Thoracic aorta (tissue), 2 donors: ENCODE data around the gene KCNT1. TPM values are rescaled to one million over a fixed set of nuclear protein-coding genes. Genes with fewer than 3 reads are reported as not detected.

ENCODE experiments used
- ATAC-seq: fragments of 150-250 bp; one replicate; pipeline ENCODE4 v1.8.0; 2017; ENCODE audit warnings: low read depth; ENCODE audit not compliant: insufficient number of reproducible peaks, low FRiP score
- DNase-seq: peaks from one replicate; pipeline ENCODE4 v3.0.0-alpha.2; 2020; ENCODE audit warnings: low spot score
- H3K27ac ChIP-seq, 2 donors: fragments of 200-600 bp; sonication (generic); 1 replicate in 1 of 2; 2 replicates in 1 of 2; pipeline ENCODE4 v1.5.1; 2016; ENCODE audit warnings: mild to moderate bottlenecking in 2 of 2, moderate library complexity in 2 of 2
- H3K27me3 ChIP-seq: fragments of 200-600 bp; sonication (generic); replicated peaks from 2 replicates; pipeline ENCODE4 v1.6.0; 2016; ENCODE audit warnings: mild to moderate bottlenecking; ENCODE audit not compliant: insufficient read depth
- H3K36me3 ChIP-seq: fragments of 200-600 bp; sonication (generic); one replicate; pipeline ENCODE4 v1.5.1; 2016
- H3K4me1 ChIP-seq, 2 donors: fragments of 200-600 bp; sonication (generic); 1 replicate in 1 of 2; 2 replicates in 1 of 2; pipeline versions ENCODE4 v1.5.1 to v1.6.0; 2016; ENCODE audit warnings: low read depth in 2 of 2, mild to moderate bottlenecking in 1 of 2; ENCODE audit not compliant: control insufficient read depth in 1 of 2
- H3K4me3 ChIP-seq: fragments of 200-600 bp; sonication (generic); 2 replicates; pipeline ENCODE4 v1.5.1; 2016; ENCODE audit warnings: mild to moderate bottlenecking
- H3K9me3 ChIP-seq: fragments of 200-600 bp; sonication (generic); 2 replicates; pipeline ENCODE4 v1.5.1; 2016
- CTCF ChIP-seq: fragments of 200-600 bp; sonication (generic); IDR thresholded peaks from one replicate; pipeline ENCODE4 v1.5.1; 2019; ENCODE audit warnings: antibody characterized with exemption
- total RNA-seq, 2 donors: library from RNA; depleted of rRNA; stranded (reverse); fragments of >200 nt; gene quantifications; one replicate each; pipeline versions ENCODE4 v1.1.0 to v1.2.3, GENCODE V29; 2016

Gene KCNT1
- total RNA-seq, 2 donors from 2014 or later = 0.28 to 0.54 TPM

DNA sequence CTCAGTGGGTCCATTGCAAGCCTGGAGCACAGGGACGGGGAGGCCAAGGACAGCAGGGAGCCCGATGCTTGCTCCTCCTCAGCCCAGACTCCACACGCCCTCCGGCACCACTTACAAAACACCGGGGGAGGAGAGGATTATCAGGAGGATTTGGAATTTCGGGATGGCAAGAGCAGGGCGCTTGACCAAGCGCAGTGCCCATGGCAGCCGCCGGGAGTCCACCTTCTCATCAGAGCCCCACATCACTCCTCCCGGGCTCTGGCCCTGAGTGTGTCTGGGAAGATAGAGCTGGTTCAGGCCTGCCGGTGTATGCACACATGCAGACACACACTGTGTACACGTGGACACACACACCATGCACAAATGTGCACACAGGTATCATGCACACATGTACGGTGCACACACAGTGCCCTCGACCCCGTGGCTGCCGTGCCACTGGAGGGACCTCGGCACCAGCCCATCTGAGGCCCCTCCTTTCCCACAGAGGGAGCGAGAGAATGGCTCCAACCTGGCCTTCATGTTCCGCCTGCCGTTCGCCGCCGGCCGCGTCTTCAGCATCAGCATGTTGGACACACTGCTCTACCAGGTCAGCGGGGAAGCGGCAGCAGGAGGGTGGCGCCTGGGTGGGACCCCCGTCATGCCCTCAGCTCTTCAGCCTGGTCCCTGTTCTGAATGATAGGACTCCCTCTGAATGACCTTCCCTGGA is 81.7 kb downstream of the KCNT1 start:
- DNase-seq (no peak), ATAC-seq (no peak)
- H3K9me3 ChIP-seq = no peaks in the 10 kb centered on the region
- H3K27ac ChIP-seq = no peak overlapping the region
- H3K36me3 ChIP-seq = no peaks in the 10 kb centered on the region
- no peak for TF ChIP-seq CTCF
- H3K4me3 ChIP-seq = no peak overlapping the region
- H3K4me1 ChIP-seq = no peaks in the 10 kb centered on the region
- H3K27me3 ChIP-seq = no peaks in the 10 kb centered on the region

DNA sequence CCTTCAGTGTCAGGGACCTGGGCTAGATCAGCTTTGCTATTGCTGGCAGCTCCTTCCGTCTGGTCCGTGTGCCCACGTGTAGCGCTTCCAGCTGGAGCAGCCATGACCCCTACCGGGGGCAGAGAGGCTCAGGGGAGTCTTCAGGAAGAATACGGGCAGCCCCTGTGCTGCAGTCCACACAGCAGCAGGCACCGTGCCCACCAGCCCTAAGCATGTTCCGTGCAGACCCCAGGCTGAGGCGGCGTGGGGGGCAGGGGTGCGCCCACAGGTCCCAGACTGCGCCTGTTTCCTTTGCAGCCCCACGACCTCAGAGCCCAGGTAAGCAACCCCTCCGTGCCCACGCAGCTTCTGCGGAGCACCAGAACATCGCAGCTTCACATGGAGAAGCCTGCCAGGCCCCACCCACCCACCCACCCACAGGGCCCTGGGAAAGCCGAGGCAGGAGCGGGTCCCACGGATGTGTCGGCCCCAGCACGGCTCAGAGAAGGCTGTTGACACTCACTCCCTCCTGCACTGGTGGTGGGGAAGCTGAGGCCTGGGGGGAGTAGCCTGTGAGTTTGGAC is 83.1 kb downstream of the KCNT1 start:
- H3K4me3 ChIP-seq = no peak overlapping the region
- no peak for TF ChIP-seq CTCF
- no peak overlapping the region for H3K27ac ChIP-seq
- DNase-seq (no peak), ATAC-seq (no peak)
- no peaks in the 10 kb centered on the region for H3K4me1 ChIP-seq
- no peaks in the 10 kb centered on the region for H3K36me3 ChIP-seq
- H3K27me3 ChIP-seq = no peaks in the 10 kb centered on the region
- no peaks in the 10 kb centered on the region for H3K9me3 ChIP-seq

DNA sequence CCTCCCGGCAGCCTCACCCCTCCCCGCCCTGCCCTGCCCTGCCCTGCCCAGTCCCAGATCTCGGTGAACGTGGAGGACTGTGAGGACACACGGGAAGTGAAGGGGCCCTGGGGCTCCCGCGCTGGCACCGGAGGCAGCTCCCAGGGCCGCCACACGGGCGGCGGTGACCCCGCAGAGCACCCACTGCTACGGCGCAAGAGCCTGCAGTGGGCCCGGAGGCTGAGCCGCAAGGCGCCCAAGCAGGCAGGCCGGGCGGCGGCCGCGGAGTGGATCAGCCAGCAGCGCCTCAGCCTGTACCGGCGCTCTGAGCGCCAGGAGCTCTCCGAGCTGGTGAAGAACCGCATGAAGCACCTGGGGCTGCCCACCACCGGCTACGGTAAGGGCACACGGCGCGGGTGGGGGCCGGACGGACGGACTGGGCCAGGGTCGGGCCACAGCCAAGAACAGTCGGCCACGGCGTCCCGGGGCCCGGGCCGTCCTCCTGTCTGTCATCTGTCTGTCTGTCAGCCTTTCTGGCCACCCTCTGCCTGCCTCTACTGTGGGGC is 84.2 kb downstream of the KCNT1 start:
- Histone ChIP-seq H3K36me3 (no peaks in the 10 kb centered on the region), H3K4me3 (no peak overlapping the region), H3K9me3 (no peaks in the 10 kb centered on the region), H3K4me1 (no peaks in the 10 kb centered on the region), H3K27ac (no peak overlapping the region), H3K27me3 (no peaks in the 10 kb centered on the region)
- DNase-seq (no peak), ATAC-seq (no peak)
- TF ChIP-seq CTCF = no peak

DNA sequence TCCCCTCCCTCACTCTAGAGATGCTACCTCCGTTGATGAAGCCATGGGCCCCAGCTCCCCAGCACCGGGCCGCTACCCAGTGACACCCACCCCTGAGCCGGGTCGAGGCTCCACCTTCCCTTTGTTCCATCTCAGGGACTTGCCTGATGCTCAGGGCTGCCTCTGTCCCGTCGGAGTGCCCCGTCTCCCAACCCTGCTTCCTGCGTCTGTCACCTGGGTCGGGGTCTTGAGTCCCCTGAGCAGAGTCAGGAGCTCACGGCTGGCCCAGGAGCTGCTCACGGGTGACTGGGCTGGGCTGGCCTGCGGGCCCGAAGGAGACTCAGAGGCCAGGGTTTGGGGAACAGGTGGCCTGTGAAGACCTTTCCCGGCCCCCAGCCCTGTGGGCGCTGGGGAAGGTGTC is 85.3 kb downstream of the KCNT1 start:
- no peak for ATAC-seq
- no peaks in the 10 kb centered on the region for H3K9me3 ChIP-seq
- TF ChIP-seq CTCF = no peak
- H3K4me1 ChIP-seq = no peaks in the 10 kb centered on the region
- no peak overlapping the region for H3K27ac ChIP-seq
- no peak for DNase-seq
- H3K36me3 ChIP-seq = no peaks in the 10 kb centered on the region
- H3K4me3 ChIP-seq = no peak overlapping the region
- no peaks in the 10 kb centered on the region for H3K27me3 ChIP-seq

- Histone ChIP-seq H3K9me3 (no peaks in the 10 kb centered on the region), H3K27me3 (no peaks in the 10 kb centered on the region), H3K4me1 (no peaks in the 10 kb centered on the region), H3K36me3 (no peaks in the 10 kb centered on the region), H3K4me3 (no peak overlapping the region), H3K27ac (no peak overlapping the region)
- ATAC-seq (no peak), DNase-seq (no peak)
- no peak for TF ChIP-seq CTCF
Measured at GRCh38 chr9:135787776-135788575, 86.0 kb downstream of the KCNT1 start.
